ENCODE results near the gene FIGNL2. TPM values are rescaled to one million over a fixed set of nuclear protein-coding genes. Genes with fewer than 3 reads are reported as not detected.

The FIGNL2 gene
- total RNA-seq, 2 experiments from 2014 or later: 0.29 to 0.40 TPM

DNA sequence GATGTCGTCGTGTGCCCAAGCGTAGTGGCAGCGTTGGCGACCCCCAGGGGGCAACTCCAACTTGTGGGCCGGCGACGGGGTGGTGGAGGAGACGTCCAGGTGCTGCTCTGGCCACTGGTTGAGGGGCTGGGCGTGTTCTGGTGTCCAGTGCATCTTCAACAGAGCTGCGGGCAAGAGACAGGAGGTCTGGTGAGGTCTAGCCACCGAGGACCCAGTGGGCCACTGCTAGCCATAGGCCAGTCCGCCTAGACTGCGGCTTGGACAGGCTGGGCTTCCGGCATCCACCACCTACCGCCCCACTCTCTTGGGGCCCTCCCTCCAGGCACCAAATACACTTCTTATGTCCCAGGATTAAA is 26.3 kb downstream of the FIGNL2 start:
- Mint-ChIP-seq H3K36me3 (no peaks in the 10 kb centered on the region), H3K9me3 (no peaks in the 10 kb centered on the region), H3K27ac (peak overlapping the region; percentile 29), H3K4me1 (peaks cover 33% of the 10 kb centered on the region), H3K4me3 (peak overlapping the region; percentile 75), H3K27me3 (no peaks in the 10 kb centered on the region)
- no peak for DNase-seq

DNA sequence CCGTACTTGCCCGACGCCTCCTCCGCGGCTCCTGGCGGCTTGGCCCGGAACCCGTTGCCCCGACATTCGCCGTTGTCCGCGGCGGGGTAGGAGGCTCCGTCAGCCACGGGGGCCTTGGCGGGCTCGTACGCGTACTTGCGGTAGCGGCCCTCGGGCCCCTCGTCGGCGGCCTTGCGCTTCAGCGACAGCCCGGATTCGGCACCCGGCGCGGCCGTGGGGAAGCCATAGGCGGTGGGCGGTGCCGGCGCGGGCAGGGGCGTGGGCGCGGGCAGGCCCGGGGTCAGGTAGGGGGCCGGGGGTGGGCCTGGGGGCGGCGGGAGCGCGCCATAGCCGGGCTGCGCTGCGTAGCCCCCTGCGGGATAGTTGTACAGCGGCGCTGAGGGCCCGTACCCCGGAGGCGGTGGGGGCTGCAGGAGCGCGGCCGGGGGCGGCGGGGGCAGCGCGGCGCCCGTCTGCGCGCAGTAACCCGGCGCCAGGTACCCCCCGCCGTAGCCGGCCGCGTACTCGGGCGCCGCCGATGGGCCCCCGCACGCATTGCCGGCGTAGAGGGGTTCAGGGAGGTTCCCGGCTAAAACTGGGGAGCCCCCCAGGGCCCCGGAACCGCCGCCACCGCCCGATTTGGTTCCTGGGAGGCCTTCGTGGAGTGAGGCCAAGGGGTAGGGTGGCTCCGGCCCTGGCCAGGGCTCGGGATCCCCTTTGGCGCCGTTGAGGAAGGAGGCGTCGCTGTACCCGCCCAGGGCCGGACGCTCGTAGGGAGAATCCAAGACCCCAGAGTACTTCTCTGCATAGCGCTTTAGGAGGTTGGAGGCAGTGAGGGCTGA is 26.9 kb downstream of the FIGNL2 start:
- Mint-ChIP-seq H3K36me3 (no peaks in the 10 kb centered on the region), H3K9me3 (no peaks in the 10 kb centered on the region), H3K4me3 (peak overlapping the region; percentile 75), H3K27ac (peak overlapping the region; percentile 29), H3K4me1 (peaks cover 28% of the 10 kb centered on the region), H3K27me3 (no peaks in the 10 kb centered on the region)
- peak; percentile 41 for DNase-seq

DNA sequence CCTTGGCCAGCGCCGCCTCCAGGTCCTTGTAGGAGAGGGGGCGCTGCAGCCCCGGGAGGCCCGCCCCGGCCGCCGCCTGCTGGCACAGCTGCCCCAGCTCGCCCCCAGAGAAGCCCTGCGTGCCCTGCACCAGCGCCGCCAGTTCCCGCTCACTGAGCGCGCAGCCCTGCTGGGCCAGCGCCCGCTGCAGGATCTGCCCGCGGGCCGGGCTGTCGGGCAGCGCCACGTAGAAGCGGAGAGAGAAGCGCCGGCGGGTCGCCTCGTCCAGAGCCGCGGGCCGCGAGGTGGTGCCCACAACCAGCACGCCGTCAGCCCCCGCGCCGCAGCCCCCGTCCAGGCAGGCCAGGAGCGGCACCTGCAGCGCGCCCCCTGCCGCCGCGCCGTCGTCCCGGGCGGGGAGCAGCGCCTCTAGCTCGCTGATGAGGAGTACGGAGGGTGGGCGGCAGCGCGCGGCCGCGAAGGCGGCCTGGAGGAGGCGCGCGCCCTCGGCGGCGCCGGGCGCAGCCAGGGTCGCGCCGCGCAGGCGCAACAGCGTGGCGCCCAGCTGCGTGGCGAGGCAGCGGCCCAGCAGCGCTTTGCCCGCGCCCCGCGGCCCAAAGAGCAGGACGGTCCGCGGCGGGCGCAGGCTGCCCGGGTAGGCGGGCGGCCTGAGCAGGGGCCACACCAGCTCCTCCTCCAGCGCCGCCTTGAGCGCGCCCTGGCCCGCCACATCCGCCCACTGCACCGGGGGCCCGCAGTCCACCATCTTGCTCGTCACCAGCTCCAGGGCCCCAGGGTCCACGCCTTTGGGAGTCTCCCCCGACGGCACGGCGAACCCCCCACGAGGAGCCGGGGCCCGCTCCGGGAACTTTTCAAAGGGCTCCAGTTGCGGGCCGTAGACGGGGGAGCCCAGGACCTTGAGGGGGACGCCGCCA is 27.7 kb downstream of the FIGNL2 start:
- peak; percentile 93 for DNase-seq
- H3K27ac Mint-ChIP-seq: no peak overlapping the region
- peak overlapping the region; percentile 79 for H3K4me3 Mint-ChIP-seq
- no peaks in the 10 kb centered on the region for H3K9me3 Mint-ChIP-seq
- no peaks in the 10 kb centered on the region for H3K36me3 Mint-ChIP-seq
- H3K27me3 Mint-ChIP-seq: peaks cover under 1% of the 10 kb centered on the region
- H3K4me1 Mint-ChIP-seq: peaks cover 28% of the 10 kb centered on the region

DNA sequence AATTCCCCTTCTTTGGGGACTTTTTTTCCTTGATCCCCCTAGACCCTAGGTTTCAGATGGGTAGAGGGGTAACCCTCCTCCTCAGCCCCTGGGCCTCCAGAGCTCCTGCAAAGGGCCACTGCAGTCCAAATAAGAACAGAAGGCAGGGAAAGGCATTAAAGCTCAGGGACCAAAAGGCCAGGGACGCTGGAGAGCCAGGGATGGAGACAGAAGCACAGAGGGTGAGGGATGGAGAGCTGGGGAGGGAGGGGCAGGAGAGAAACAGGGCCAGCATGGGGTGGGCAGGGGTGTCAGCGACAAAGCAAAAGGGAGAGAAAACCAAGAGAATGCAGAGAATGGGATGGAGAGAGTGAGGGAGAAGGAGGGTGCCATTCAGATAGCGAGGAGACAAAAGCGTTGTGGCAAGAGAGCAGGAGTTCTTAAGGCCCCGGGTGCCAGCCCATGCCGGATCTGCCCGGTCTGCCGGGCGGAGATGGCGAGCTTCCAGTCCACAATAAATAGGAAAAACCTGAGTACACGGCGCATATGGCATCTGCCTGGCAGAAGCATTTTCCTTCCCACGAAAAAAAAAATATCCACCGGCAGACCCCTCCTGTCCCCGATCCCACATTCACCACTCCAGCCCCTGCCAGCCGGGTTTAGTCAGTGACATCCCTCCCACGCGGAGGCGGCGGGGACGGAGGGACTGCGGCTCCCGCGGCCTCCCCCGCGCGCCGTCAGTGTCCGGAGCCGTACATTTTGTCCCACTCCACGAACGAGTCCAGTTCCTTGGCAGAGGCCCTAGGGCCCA is 28.6 kb downstream of the FIGNL2 start:
- H3K27me3 Mint-ChIP-seq: peaks cover 7% of the 10 kb centered on the region
- DNase-seq: no peak
- H3K4me1 Mint-ChIP-seq: peaks cover 32% of the 10 kb centered on the region
- H3K27ac Mint-ChIP-seq: no peak overlapping the region
- no peaks in the 10 kb centered on the region for H3K36me3 Mint-ChIP-seq
- peak overlapping the region; percentile 79 for H3K4me3 Mint-ChIP-seq
- no peaks in the 10 kb centered on the region for H3K9me3 Mint-ChIP-seq

DNA sequence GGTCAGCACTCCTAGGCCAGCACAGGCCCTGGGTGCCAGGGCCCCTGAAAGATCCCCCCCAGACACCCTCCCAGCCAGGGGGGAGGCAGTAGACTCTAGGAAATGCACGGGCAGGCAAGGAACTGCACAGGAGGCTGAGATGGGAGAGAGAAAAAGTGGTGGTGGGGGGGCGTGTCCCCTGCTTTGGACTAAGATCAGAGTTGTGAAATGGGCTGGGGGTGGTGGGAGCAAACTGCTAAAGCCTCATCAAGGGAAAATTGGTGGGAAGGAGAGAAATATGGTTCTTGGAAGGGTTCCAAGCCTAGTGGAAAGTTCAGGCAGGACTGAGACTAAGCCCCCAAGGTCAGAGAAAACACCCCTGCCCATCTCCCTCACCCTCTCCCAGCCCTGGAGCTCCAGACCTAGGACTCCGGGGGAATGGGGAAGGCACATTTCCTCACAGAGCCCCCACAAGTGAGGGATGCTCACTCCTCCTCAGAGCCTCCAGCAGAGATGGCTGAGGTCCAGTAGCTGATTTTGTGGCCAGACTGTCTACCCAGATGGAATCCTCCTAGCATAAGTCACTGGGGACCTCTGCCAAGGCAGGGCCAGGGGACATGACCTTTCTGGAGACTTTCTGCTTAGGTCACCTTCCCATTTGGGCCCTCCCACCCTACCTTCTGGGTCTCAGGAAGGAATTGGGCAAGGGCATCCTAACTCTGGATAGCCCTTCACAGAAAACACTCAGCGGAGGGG is 29.8 kb downstream of the FIGNL2 start:
- DNase-seq: no peak
- H3K27ac Mint-ChIP-seq: no peak overlapping the region
- H3K36me3 Mint-ChIP-seq: no peaks in the 10 kb centered on the region
- peaks cover 7% of the 10 kb centered on the region for H3K27me3 Mint-ChIP-seq
- H3K4me3 Mint-ChIP-seq: no peak overlapping the region
- peaks cover 33% of the 10 kb centered on the region for H3K4me1 Mint-ChIP-seq
- no peaks in the 10 kb centered on the region for H3K9me3 Mint-ChIP-seq

DNA sequence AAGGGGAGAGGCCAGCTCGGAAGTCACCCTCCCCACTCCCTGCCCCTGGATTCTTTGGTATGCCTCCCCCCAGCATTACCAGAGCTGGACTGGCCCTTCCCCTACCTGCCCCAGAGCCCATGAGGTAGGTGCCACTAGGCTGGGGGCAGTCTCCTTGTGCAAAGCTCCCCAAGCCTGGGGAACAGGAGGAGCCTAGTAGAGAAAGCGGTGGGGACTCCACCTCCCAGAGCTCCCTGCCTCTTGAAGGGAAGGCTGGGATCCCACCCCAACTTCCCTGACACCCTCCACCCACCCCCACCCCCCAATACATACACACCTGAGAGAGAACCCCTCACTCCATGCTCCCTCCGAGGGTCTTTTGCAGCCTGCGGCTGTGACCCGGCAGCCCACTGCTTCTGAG is 30.4 kb downstream of the FIGNL2 start:
- DNase-seq: no peak
- peaks cover 7% of the 10 kb centered on the region for H3K27me3 Mint-ChIP-seq
- no peak overlapping the region for H3K27ac Mint-ChIP-seq
- H3K4me1 Mint-ChIP-seq: peaks cover 30% of the 10 kb centered on the region
- no peaks in the 10 kb centered on the region for H3K36me3 Mint-ChIP-seq
- no peak overlapping the region for H3K4me3 Mint-ChIP-seq
- no peaks in the 10 kb centered on the region for H3K9me3 Mint-ChIP-seq

DNA sequence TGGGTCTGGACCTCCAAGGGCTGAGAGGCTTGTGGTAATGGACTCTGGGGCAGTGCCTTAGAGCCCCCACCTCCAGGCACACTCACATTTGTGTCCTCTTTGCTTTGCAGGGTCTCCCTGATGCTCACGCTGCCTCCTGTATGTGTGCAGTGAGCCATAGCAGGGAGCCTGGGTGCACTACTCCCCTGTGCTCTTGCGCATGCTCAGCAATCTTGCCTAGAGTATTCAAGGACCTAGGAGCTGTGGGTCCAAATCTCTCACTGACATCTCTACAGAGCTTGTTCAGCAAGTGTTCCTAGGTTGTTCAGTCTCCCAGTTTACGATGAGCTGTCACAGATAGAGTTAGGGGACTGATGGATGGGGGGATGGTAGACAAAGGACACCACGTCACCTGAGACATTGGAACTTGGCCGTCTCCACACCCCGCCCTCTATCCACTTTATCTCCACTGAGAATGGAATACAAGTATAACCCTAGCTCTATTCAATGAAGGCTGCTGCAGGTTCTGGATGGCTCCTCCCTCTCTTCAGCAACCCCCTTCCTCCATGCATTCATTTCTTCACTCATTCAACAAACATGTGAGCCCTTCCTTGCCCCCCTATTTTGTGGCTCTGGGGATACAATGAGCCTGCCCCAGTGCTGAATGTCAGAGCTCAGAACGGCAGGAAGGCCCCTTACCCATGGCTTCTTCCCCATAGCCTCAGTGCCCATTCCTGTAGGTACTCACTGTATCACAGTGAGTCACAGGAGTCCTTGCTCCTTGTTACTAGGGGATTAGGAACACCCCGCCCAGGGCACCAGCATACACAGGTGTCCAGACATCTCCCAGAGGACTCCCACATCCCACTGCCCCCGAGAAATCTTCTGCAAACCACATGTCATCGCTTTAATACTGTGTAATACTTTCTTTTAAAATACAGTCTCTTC is 31.2 kb downstream of the FIGNL2 start:
- Mint-ChIP-seq H3K4me1 (peaks cover 22% of the 10 kb centered on the region), H3K36me3 (no peaks in the 10 kb centered on the region), H3K9me3 (no peaks in the 10 kb centered on the region), H3K4me3 (no peak overlapping the region), H3K27me3 (peaks cover 7% of the 10 kb centered on the region), H3K27ac (no peak overlapping the region)
- no peak for DNase-seq

DNA sequence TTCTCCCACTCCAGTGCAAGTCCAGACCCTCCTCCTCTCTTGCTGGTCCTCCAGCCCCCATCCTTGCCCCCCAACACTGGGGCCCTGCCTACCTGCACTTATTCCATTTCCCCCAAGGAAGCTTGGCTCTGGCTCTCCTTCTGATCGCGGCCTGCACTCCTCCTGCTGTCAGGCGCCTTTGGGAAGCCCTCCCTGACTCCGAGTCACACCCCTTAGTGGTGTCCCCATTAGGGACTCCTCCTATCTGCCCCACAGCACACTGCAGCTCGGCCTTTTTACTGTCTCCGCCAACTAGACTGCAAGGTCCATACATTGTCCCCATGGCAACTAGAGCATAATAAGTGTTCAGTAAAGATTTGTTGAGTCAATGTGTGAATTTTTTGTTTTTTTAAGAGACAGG is 32.9 kb downstream of the FIGNL2 start:
- Mint-ChIP-seq H3K27me3 (peaks cover 7% of the 10 kb centered on the region), H3K4me3 (peak overlapping the region; percentile 76), H3K27ac (no peak overlapping the region), H3K9me3 (no peaks in the 10 kb centered on the region), H3K4me1 (peaks cover 19% of the 10 kb centered on the region), H3K36me3 (no peaks in the 10 kb centered on the region)
- no peak for DNase-seq

DNA sequence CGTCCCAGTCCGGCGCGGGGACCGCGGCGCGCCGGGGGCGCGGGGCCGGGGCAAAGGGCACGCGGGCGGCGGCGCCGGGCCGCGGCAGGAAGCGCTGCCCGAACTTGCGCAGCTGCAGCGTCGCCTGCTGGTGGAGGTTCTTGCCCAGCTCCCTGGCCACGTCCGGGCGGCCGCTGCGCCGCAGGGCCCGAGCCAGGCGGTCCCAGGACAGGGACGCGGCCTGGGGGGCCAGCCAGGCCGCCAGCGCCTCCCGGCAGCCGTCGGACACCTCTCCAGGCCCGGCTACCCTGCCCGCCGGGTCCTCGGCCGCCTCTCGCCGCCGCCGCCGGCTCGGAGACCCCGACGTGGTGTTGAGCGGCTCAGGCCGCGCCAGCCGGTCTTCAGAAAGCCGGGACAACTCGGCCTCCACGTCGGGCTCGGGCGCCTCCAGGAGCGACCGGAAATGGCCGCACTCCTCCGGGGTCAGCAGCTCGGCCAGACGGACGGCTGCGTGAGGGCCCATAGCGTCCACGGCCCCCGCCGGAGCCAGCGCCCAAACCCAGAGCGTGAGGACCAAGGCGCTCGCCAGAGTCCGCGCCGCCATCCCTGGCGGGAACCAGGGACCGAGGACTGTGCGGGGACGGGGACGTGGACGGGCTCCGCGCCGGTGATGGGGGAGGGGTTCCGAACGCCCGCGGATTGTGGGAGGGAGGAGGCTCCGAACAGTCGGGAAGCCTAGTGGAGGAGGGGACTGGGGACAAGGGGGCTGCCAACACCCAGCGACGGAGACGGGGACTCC is 34.0 kb downstream of the FIGNL2 start:
- Mint-ChIP-seq H3K36me3 (no peaks in the 10 kb centered on the region), H3K4me3 (peak overlapping the region; percentile 76), H3K9me3 (no peaks in the 10 kb centered on the region), H3K27ac (no peak overlapping the region), H3K27me3 (peaks cover 7% of the 10 kb centered on the region), H3K4me1 (peaks cover 14% of the 10 kb centered on the region)
- peak; percentile 80 for DNase-seq

DNA sequence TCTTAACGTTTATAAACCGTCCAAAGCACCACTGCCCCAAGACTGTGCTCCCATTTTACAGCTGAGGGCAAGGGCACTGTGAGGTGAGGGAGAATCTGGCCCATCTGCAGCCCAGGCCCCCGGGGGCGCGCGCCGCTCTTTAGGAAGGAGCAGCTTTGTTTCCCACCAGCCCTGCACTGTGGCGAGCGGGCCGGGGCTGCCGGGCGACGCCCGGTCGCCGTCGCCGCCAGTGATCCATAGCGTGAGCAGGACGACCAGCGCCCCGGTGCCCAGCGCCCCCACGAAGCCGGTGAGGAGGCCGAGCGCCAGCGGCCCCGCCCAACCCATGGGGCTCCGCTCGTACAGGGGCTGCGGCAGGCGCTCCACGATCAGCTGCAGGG is 34.6 kb downstream of the FIGNL2 start:
- H3K9me3 Mint-ChIP-seq: no peaks in the 10 kb centered on the region
- no peak overlapping the region for H3K27ac Mint-ChIP-seq
- peaks cover 12% of the 10 kb centered on the region for H3K4me1 Mint-ChIP-seq
- peaks cover 7% of the 10 kb centered on the region for H3K27me3 Mint-ChIP-seq
- peak overlapping the region; percentile 35 for H3K4me3 Mint-ChIP-seq
- no peaks in the 10 kb centered on the region for H3K36me3 Mint-ChIP-seq
- no peak for DNase-seq

DNA sequence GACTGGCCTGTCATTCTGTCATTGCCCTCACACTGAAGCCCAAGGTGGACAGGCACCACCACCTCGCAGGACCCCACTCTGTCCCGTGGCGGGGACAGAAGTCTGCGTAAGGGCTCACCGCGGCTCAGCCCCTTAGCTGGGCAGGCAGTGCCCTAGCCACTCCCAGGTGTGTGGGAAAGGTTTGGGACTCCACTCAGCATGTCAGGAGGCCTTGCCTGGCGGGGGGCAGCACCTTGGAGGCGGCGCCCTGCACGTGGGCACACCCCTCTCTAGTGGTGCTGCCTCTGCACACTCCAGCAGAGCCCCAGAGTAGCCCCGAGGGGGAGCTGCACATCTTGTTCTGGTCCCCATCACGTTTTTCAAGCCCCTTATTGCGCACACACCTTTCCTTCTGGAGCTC is 35.6 kb downstream of the FIGNL2 start:
- Mint-ChIP-seq H3K9me3 (no peaks in the 10 kb centered on the region), H3K27me3 (peaks cover 7% of the 10 kb centered on the region), H3K27ac (no peak overlapping the region), H3K36me3 (no peaks in the 10 kb centered on the region), H3K4me3 (no peak overlapping the region), H3K4me1 (peaks cover 9% of the 10 kb centered on the region)
- DNase-seq: no peak

DNA sequence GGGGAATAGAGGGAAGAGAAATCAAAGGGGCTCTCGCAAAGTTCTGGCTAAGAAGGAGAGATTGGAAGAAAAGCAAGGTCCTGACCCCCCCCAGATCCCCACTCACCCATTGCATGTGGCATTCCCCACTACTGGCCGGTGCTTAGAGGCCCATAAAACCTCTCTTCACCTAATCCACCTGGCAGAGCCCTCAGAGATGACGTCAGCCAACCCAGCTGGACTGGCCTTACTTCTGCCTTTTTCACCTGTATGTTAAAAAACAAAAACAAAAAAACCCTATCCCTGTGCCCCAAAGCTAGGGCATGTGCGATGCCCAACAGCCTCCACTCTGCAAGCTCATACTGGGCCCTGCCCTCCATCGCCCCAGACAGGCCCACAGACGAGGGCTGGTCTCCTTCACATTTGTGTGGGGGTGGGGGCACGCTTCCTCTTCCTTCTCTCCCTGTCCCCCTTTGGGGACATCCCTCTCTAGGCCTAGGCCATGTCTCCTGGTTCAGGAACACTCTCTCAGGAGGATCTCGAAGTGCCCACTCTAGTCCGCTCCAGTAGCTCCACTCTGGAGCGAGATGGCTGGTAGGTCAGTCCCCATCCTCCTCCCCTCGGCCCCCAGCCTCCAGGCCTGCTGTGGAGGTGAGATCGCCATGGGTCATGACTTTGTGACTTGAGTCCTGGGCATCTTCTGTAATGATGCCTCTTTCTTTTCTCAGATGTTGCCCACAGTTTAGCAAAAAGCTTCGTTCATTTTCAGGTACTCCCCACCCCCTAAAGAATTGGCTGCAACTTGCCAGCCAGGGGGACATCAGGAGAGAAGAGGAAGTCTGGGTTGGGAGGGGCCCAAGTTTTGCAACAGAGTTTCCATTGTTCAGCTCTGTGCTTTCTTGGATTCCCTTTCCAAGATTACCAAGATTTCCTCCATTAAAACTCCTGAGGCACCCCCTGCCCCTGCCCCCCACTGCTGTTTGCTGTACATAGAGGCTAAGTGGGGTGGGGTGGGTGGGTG is 37.0 kb downstream of the FIGNL2 start:
- Mint-ChIP-seq H3K27me3 (peaks cover 7% of the 10 kb centered on the region), H3K9me3 (no peaks in the 10 kb centered on the region), H3K4me3 (no peak overlapping the region), H3K36me3 (no peaks in the 10 kb centered on the region), H3K4me1 (peaks cover 9% of the 10 kb centered on the region), H3K27ac (no peak overlapping the region)
- DNase-seq: no peak
